Neutrophil (primary cell): Measurements from ENCODE around the gene TAF8.

ENCODE experiments used
- H3K27ac ChIP-seq: fragments of 200-600 bp; sonication (generic); 2 replicates; pipeline ENCODE4 v1.5.1; 2016; ENCODE audit warnings: mild to moderate bottlenecking, moderate library complexity
- H3K27me3 ChIP-seq: fragments of 200-600 bp; sonication (generic); 2 replicates; pipeline ENCODE4 v1.6.0; 2016; ENCODE audit warnings: mild to moderate bottlenecking
- H3K36me3 ChIP-seq: fragments of 200-600 bp; sonication (generic); 2 replicates; pipeline ENCODE4 v1.5.1; 2017
- H3K4me1 ChIP-seq, 2 experiments: fragments of 200-600 bp in 1 of 2; sonication (generic) in 1 of 2; 1 replicate in 1 of 2; 2 replicates in 1 of 2; pipeline versions ENCODE4 v1.5.1 to v1.6.1; 2013 to 2016; ENCODE audit warnings: low read depth in 1 of 2, low read length in 1 of 2, mild to moderate bottlenecking in 1 of 2, moderate library complexity in 1 of 2; ENCODE audit not compliant: control insufficient read depth in 1 of 2, insufficient read depth in 1 of 2
- H3K4me3 ChIP-seq, 2 experiments: fragments of 200-600 bp in 1 of 2; sonication (generic) in 1 of 2; 1 replicate in 1 of 2; 2 replicates in 1 of 2; pipeline ENCODE4 v1.5.1; 2013 to 2016; ENCODE audit warnings: low read depth in 1 of 2, low read length in 1 of 2, mild to moderate bottlenecking in 1 of 2, moderate library complexity in 1 of 2
- H3K9me3 ChIP-seq: fragments of 200-600 bp; sonication (generic); 2 replicates; pipeline ENCODE4 v1.5.1; 2016
- TF ChIP-seq, protein P1 (sequence below): fragments of 200-600 bp; sonication (generic); IDR thresholded peaks from 2 replicates; pipeline ENCODE4 v1.5.1; 2016; ENCODE audit warnings: antibody characterized with exemption

Gene TAF8

DNA sequence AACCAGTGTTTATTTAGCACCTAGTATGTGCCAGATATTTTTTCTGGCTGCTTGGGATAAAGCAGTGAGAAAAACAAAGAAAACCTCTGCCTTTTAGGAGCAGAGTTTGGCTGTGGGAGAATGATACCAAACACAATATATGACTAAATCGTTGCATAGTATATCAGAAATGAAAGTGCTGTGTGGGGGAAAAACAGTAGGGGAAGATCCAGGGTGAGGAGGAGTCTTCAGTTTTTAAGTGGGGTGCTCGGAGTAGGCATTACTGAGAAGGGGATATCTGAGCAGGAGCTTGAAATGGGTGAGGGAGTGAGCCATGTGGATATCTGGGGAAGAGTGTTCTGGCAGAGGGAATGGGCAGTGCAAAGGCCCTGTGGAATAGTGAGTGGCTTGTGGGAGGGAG, 23.0 kb downstream of the TAF8 start:
- Histone ChIP-seq H3K4me3 (no peak overlapping the region), H3K27ac (no peak overlapping the region), H3K36me3 (peaks cover 98% of the 10 kb centered on the region), H3K4me1 (no peaks in the 10 kb centered on the region), H3K9me3 (no peaks in the 10 kb centered on the region), H3K27me3 (no peaks in the 10 kb centered on the region)
- TF ChIP-seq, protein P1, sequence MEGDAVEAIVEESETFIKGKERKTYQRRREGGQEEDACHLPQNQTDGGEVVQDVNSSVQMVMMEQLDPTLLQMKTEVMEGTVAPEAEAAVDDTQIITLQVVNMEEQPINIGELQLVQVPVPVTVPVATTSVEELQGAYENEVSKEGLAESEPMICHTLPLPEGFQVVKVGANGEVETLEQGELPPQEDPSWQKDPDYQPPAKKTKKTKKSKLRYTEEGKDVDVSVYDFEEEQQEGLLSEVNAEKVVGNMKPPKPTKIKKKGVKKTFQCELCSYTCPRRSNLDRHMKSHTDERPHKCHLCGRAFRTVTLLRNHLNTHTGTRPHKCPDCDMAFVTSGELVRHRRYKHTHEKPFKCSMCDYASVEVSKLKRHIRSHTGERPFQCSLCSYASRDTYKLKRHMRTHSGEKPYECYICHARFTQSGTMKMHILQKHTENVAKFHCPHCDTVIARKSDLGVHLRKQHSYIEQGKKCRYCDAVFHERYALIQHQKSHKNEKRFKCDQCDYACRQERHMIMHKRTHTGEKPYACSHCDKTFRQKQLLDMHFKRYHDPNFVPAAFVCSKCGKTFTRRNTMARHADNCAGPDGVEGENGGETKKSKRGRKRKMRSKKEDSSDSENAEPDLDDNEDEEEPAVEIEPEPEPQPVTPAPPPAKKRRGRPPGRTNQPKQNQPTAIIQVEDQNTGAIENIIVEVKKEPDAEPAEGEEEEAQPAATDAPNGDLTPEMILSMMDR, result no peak

GRCh38 chr6:42075159-42075838, 25.0 kb downstream of the TAF8 start:
- H3K9me3 ChIP-seq, result no peaks in the 10 kb centered on the region
- H3K4me3 ChIP-seq, result no peak overlapping the region
- no peak overlapping the region for H3K27ac ChIP-seq
- TF ChIP-seq, protein P1, result no peak
- no peaks in the 10 kb centered on the region for H3K27me3 ChIP-seq
- peaks cover 97% of the 10 kb centered on the region for H3K36me3 ChIP-seq
- H3K4me1 ChIP-seq, result no peaks in the 10 kb centered on the region

DNA sequence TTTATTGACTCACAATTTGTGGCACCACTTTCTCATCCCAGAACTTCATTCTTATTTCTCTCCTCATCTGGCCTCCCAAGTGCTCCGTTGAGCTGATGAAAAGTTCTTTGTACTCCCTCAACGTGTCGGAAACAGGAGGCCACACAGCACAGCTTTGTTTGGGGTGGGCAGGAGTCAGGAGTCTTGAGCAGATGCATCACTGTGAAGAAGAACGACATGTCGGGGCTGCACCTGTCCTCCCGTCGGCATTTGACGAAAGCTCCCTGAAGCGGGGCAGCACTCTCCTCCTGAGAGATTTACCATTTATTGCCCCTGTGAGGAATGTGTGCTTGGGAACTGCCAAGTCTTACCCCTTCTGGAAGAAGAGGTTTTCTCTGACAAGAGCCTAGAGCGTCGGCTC, 28.1 kb downstream of the TAF8 start:
- H3K36me3 ChIP-seq, result peaks cover 88% of the 10 kb centered on the region
- peaks cover 11 to 12% of the 10 kb centered on the region in 2 experiments for H3K4me1 ChIP-seq
- TF ChIP-seq, protein P1, result no peak
- no peak overlapping the region for H3K4me3 ChIP-seq
- no peak overlapping the region for H3K27ac ChIP-seq
- no peaks in the 10 kb centered on the region for H3K27me3 ChIP-seq
- no peaks in the 10 kb centered on the region for H3K9me3 ChIP-seq

- TF ChIP-seq, protein P1, result no peak
- Histone ChIP-seq H3K9me3 (no peaks in the 10 kb centered on the region), H3K36me3 (peaks cover 75% of the 10 kb centered on the region), H3K27ac (no peak overlapping the region), H3K4me3 (no peak overlapping the region), H3K27me3 (no peaks in the 10 kb centered on the region), H3K4me1 (peaks cover 11 to 12% of the 10 kb centered on the region in 2 experiments)
Observed at GRCh38 chr6:42079941-42080464, 29.7 kb downstream of the TAF8 start.

GRCh38 chr6:42083530-42083929, 33.2 kb downstream of the TAF8 start:
- Histone ChIP-seq H3K9me3 (no peaks in the 10 kb centered on the region), H3K4me1 (peaks cover 11 to 12% of the 10 kb centered on the region in 2 experiments), H3K36me3 (peaks cover 55% of the 10 kb centered on the region), H3K4me3 (no peak overlapping the region), H3K27ac (no peak overlapping the region), H3K27me3 (no peaks in the 10 kb centered on the region)
- TF ChIP-seq, protein P1, result no peak
